Measurements from ENCODE around the gene MGLL. TPM values are rescaled to one million over a fixed set of nuclear protein-coding genes. Genes with fewer than 3 reads are reported as not detected.

Gene MGLL
- total RNA-seq, 1 experiment from 2014 or later: 2.1 TPM

DNA sequence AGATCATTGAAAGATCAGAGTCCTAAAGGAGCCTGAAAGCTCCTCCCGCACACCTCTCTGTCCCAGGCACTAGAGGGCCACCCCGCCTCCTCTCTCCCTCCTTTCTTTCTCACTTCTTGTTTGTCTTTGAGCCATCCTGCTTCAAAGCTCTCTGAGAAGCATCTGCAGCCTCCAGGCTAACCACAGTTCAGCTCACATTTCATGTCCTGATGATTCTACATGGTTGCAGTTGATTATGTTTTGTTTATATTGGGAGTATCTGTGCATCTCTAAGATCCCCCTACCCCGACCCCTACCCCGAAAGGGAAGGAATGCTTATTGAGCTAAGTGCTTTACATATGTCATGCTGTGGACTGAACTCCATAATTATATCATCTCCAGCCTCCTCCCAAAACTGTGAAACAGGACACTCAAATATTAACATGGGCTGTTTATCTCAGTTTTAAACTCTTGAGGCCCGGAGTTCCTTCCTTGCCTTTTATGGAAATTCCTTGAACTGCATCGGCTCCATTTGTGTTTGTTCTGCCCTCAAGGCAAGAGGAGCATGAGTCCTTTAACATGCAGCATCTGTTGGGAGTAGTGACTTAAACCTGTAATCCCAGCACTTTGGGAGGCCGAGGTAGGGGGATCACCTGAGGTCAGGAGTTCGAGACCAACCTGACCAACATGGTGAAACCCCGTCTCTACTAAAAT lies 30.9 kb downstream of the MGLL start:
- TF ChIP-seq TCF7L2 (IDR thresholded peaks at IDR 0.05; ENCODE audit: low read depth, low read length) (no peak), REST (IDR thresholded peaks at IDR 0.05; ENCODE audit: insufficient read depth in 1 of 2, low read depth in 2 of 2, low read length in 1 of 2) (no peak), POLR2AphosphoS5 (IDR thresholded peaks at IDR 0.05; ENCODE audit: low read depth, low read length) (no peak), SIN3A (IDR thresholded peaks at IDR 0.05; ENCODE audit: borderline replicate concordance, insufficient read depth, low read depth, low read length) (no peak)
- TF ChIP-seq, protein P1, sequence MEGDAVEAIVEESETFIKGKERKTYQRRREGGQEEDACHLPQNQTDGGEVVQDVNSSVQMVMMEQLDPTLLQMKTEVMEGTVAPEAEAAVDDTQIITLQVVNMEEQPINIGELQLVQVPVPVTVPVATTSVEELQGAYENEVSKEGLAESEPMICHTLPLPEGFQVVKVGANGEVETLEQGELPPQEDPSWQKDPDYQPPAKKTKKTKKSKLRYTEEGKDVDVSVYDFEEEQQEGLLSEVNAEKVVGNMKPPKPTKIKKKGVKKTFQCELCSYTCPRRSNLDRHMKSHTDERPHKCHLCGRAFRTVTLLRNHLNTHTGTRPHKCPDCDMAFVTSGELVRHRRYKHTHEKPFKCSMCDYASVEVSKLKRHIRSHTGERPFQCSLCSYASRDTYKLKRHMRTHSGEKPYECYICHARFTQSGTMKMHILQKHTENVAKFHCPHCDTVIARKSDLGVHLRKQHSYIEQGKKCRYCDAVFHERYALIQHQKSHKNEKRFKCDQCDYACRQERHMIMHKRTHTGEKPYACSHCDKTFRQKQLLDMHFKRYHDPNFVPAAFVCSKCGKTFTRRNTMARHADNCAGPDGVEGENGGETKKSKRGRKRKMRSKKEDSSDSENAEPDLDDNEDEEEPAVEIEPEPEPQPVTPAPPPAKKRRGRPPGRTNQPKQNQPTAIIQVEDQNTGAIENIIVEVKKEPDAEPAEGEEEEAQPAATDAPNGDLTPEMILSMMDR (IDR thresholded peaks at IDR 0.05): no peak
- ATAC-seq (peak; percentile 83), DNase-seq (ENCODE audit: low read depth, low spot score) (no peak)
- intact Hi-C loops (cut with micrococcal nuclease; ENCODE audit: unreplicated experiment) (no loop called here), in situ Hi-C loops (cut with HindIII; ENCODE audit: low pct_unique_long_range_greater_than_20kb, low sequenced_read_pairs) (no loop called here)
- no peak overlapping the region for H3K4me3 ChIP-seq (ENCODE audit: low read depth in 2 of 2, low read length in 2 of 2)
- no peaks in the 10 kb centered on the region for H3K27me3 ChIP-seq (ENCODE audit: control insufficient read depth, insufficient read depth, low read length)
- H3K36me3 ChIP-seq (ENCODE audit: control insufficient read depth, insufficient read depth, low read length): no peaks in the 10 kb centered on the region
- ChIA-PET POLR2A (no interaction called here), CTCF (interaction anchor here (0.6 to 1.3 kb wide), 3 partner anchors 9 to 343 kb away, joined by 4 read pairs; no protein-coding TSS in a partner anchor)
- 0 out of 2 replicates have a peak, but pooled peaks cover 3% of the 10 kb centered on the region for H3K9me3 ChIP-seq (ENCODE audit: control insufficient read depth, insufficient read depth, low read depth, low read length)
- no TSS peak for BruUV-seq (replicated peaks)
- H3K27ac ChIP-seq (ENCODE audit: low read length): no peak overlapping the region
- no peaks in the 10 kb centered on the region for H3K4me1 ChIP-seq (ENCODE audit: control insufficient read depth, insufficient read depth, low read length)

GRCh38 chr3:127790882-127791183 lies 31.5 kb downstream of the MGLL start:
- in situ Hi-C loops (cut with HindIII; ENCODE audit: low pct_unique_long_range_greater_than_20kb, low sequenced_read_pairs): no loop called here
- ChIA-PET CTCF (interaction anchor here (1.3 kb wide), 1 partner anchor 139 kb away, joined by 4 read pairs; no protein-coding TSS in a partner anchor), POLR2A (no interaction called here)
- ATAC-seq: peak; percentile 22; the same call in 1 of the 2 replicates
- Histone ChIP-seq H3K4me1 (ENCODE audit: control insufficient read depth, insufficient read depth, low read length) (no peaks in the 10 kb centered on the region), H3K27ac (ENCODE audit: low read length) (no peak overlapping the region), H3K9me3 (ENCODE audit: control insufficient read depth, insufficient read depth, low read depth, low read length) (0 out of 2 replicates have a peak, but pooled peaks cover 3% of the 10 kb centered on the region), H3K4me3 (ENCODE audit: low read depth in 2 of 2, low read length in 2 of 2) (no peak overlapping the region), H3K36me3 (ENCODE audit: control insufficient read depth, insufficient read depth, low read length) (no peaks in the 10 kb centered on the region), H3K27me3 (ENCODE audit: control insufficient read depth, insufficient read depth, low read length) (no peaks in the 10 kb centered on the region)
- TF ChIP-seq REST (IDR thresholded peaks at IDR 0.05; ENCODE audit: insufficient read depth in 1 of 2, low read depth in 2 of 2, low read length in 1 of 2) (no peak), SIN3A (IDR thresholded peaks at IDR 0.05; ENCODE audit: borderline replicate concordance, insufficient read depth, low read depth, low read length) (no peak)
- intact Hi-C loops (cut with micrococcal nuclease; ENCODE audit: unreplicated experiment): no loop called here
- no peak for DNase-seq (ENCODE audit: low read depth, low spot score)
- BruUV-seq (replicated peaks): no TSS peak
